ENCODE results near the gene CAMK1.

CAMK1 gene

DNA sequence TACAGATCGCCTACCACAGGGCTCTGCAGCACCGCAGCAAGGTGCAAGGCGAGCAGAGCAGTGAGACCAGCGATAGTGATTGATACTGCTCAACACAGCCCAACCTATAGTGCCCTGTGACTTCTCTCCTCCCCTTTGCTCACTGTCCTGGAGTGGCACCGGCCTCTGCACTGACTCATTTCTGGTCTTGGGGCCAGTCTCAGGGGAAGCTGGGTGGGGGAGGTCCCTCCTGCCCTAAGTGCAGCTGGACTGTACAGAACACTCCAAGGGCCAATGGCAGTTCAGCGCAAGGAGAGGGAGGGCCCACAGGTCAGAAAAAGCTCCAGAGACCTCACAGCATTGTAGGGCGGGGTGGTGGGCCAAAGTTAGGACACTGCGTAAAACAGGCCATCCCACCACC lies 22.5 kb downstream of the CAMK1 start:
- Histone ChIP-seq H3K27ac (no peak overlapping the region), H3K36me3 (replicated peaks) (peaks cover 57% of the 10 kb centered on the region), H3K4me3 (ENCODE audit: low read depth, low read length) (no peak overlapping the region), H3K27me3 (replicated peaks) (no peaks in the 10 kb centered on the region)
- no peak for DNase-seq
- TF ChIP-seq, protein P1, sequence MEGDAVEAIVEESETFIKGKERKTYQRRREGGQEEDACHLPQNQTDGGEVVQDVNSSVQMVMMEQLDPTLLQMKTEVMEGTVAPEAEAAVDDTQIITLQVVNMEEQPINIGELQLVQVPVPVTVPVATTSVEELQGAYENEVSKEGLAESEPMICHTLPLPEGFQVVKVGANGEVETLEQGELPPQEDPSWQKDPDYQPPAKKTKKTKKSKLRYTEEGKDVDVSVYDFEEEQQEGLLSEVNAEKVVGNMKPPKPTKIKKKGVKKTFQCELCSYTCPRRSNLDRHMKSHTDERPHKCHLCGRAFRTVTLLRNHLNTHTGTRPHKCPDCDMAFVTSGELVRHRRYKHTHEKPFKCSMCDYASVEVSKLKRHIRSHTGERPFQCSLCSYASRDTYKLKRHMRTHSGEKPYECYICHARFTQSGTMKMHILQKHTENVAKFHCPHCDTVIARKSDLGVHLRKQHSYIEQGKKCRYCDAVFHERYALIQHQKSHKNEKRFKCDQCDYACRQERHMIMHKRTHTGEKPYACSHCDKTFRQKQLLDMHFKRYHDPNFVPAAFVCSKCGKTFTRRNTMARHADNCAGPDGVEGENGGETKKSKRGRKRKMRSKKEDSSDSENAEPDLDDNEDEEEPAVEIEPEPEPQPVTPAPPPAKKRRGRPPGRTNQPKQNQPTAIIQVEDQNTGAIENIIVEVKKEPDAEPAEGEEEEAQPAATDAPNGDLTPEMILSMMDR (IDR thresholded peaks at IDR 0.05; ENCODE audit: low read depth, low read length, missing control alignments): no peak
- in situ Hi-C loops (cut with HindIII; ENCODE audit: low pct_ligation_motif_present, low sequenced_read_pairs): no loop called here

DNA sequence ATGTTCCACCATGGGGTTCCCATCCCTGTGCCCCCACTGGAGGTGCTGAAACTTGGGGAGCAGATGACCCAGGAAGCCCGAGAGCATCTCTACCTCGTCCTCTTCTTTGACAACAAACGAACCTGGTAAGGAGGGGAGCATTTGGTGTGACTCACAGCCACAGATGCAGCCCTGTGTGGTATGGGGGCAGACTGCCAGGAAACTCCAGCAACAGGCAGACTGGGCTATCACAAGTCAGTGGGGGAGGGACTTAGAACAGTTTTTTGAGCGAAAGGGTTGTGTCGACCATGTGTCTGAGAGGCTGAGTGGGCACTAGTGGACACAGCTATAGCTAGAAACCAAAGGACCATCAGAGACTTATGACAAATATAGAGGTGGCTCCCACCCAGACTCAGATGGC lies 23.4 kb downstream of the CAMK1 start:
- TF ChIP-seq, protein P1 (IDR thresholded peaks at IDR 0.05; ENCODE audit: low read depth, low read length, missing control alignments): no peak
- Histone ChIP-seq H3K27ac (no peak overlapping the region), H3K36me3 (replicated peaks) (peaks cover 67% of the 10 kb centered on the region), H3K4me3 (ENCODE audit: low read depth, low read length) (no peak overlapping the region), H3K27me3 (replicated peaks) (no peaks in the 10 kb centered on the region)
- in situ Hi-C loops (cut with HindIII; ENCODE audit: low pct_ligation_motif_present, low sequenced_read_pairs): no loop called here
- peak; percentile 79 for DNase-seq

DNA sequence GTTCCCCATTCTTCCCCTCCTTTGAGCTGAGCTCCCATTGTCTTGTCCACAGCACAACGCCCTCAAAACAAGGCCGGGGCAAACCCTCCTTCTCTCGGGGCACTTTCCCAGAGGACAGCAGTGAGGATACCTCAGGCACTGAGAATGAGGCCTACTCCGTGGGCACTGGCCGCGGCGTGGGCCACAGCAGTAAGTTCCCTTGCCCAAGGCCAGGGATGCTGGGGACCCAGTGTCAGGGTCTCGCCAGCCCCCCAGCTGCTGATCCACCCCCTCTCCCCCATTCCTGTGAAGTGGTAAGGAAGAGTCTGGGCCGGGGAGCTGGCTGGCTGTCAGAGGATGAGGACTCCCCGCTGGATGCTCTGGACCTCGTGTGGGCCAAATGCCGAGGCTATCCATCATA lies 24.2 kb downstream of the CAMK1 start:
- H3K27me3 ChIP-seq (replicated peaks): no peaks in the 10 kb centered on the region
- H3K27ac ChIP-seq: no peak overlapping the region
- peaks cover 75% of the 10 kb centered on the region for H3K36me3 ChIP-seq (replicated peaks)
- H3K4me3 ChIP-seq (ENCODE audit: low read depth, low read length): no peak overlapping the region
- in situ Hi-C loops (cut with HindIII; ENCODE audit: low pct_ligation_motif_present, low sequenced_read_pairs): no loop called here
- TF ChIP-seq, protein P1 (IDR thresholded peaks at IDR 0.05; ENCODE audit: low read depth, low read length, missing control alignments): no peak
- DNase-seq: no peak

DNA sequence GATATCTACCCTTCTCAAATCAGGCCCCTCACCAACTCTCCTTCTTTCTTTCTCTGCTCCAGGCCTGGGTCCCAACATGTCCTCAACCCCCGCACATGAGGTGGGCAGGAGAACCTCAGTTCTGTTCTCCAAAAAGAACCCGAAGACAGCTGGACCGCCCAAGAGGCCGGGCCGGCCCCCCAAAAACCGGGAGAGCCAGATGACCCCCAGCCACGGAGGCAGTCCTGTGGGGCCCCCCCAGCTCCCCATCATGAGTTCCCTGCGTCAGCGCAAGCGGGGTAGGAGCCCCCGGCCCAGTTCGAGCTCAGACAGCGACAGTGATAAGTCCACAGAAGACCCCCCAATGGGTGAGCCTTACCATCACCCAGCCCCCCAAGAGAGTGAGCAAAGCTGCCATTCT lies 25.6 kb downstream of the CAMK1 start:
- Histone ChIP-seq H3K36me3 (replicated peaks) (peaks cover 88% of the 10 kb centered on the region), H3K4me3 (ENCODE audit: low read depth, low read length) (no peak overlapping the region), H3K27ac (no peak overlapping the region), H3K27me3 (replicated peaks) (no peaks in the 10 kb centered on the region)
- in situ Hi-C loops (cut with HindIII; ENCODE audit: low pct_ligation_motif_present, low sequenced_read_pairs): no loop called here
- TF ChIP-seq, protein P1 (IDR thresholded peaks at IDR 0.05; ENCODE audit: low read depth, low read length, missing control alignments): no peak
- DNase-seq: no peak

DNA sequence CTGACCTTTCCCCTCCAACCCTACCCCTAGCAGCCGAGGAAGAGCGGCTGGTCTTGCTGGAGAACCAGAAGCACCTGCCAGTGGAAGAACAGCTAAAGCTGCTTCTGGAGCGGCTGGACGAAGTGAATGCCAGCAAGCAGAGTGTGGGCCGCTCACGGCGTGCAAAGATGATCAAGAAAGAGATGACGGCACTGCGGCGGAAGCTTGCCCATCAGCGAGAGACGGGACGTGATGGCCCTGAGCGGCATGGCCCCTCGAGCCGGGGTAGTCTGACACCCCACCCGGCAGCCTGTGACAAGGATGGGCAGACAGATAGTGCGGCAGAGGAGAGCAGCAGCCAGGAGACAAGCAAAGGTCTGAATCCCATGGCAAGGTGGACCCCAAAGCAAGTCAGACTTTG lies 26.2 kb downstream of the CAMK1 start:
- in situ Hi-C loops (cut with HindIII; ENCODE audit: low pct_ligation_motif_present, low sequenced_read_pairs): no loop called here
- no peak for DNase-seq
- Histone ChIP-seq H3K36me3 (replicated peaks) (peaks cover 91% of the 10 kb centered on the region), H3K4me3 (ENCODE audit: low read depth, low read length) (no peak overlapping the region), H3K27me3 (replicated peaks) (no peaks in the 10 kb centered on the region), H3K27ac (no peak overlapping the region)
- TF ChIP-seq, protein P1 (IDR thresholded peaks at IDR 0.05; ENCODE audit: low read depth, low read length, missing control alignments): no peak

DNA sequence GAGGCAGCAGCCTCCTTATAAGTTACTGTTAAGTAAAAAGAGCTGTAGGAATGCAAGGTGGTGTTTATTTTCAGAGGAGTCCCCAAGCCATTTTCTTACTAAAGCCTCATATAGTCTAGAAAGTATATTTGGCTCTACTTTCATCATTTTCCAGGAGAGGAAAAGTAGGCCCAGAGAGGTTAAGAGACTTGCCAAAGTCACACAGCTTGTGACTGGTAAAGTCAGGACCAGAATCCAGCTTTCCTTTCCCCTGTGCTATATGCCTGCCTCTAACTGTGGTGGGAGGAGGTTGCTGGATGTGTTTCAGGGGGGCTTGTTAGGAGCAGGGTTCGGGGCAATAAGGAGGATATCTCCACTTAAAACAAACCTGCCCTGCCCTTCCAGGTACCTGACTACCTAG lies 27.2 kb downstream of the CAMK1 start:
- H3K36me3 ChIP-seq (replicated peaks): peaks cover 96% of the 10 kb centered on the region
- TF ChIP-seq, protein P1 (IDR thresholded peaks at IDR 0.05; ENCODE audit: low read depth, low read length, missing control alignments): no peak
- no peak overlapping the region for H3K27ac ChIP-seq
- H3K27me3 ChIP-seq (replicated peaks): no peaks in the 10 kb centered on the region
- DNase-seq: no peak
- in situ Hi-C loops (cut with HindIII; ENCODE audit: low pct_ligation_motif_present, low sequenced_read_pairs): no loop called here
- H3K4me3 ChIP-seq (ENCODE audit: low read depth, low read length): no peak overlapping the region
